AG04449 (cell line): ENCODE results near the gene HSPA4L.

Source experiments
- CTCF ChIA-PET: fragments of 350-600 bp; formaldehyde crosslinking; extraction: SDS; loops from one replicate; lab custom pipeline; 2021; ENCODE audit warnings: antibody characterized with exemption; lab: Yijun Ruan, JAX
- POLR2A ChIA-PET: fragments of 400-600, 350-600 bp; formaldehyde crosslinking; extraction: SDS; loops from one replicate; lab custom pipeline; 2020; ENCODE audit warnings: antibody characterized with exemption, inconsistent platforms; lab: Yijun Ruan, JAX
- DNase-seq: peaks from one replicate; pipeline ENCODE4 v3.0.0-alpha.2; 2010; ENCODE audit warnings: low read depth, low spot score
- H3K4me3 ChIP-seq: 2 replicates; pipeline ENCODE4 v1.5.1; 2011; ENCODE audit warnings: low read depth, mild to moderate bottlenecking, control low read depth, low read length
- CTCF ChIP-seq: IDR thresholded peaks from one replicate; pipeline ENCODE4 v1.5.1; 2011; ENCODE audit warnings: mild to moderate bottlenecking, moderate library complexity, low read length, control low read depth, inconsistent platforms; ENCODE audit not compliant: insufficient read depth; ENCODE audit errors: missing control alignments

Gene HSPA4L

GRCh38 chr4:127781300-127782024, 660 bp upstream of the HSPA4L start:
- no peak for DNase-seq
- TF ChIP-seq CTCF = peak; percentile 6
- peak overlapping the region; percentile 76 for H3K4me3 ChIP-seq
- ChIA-PET CTCF (no interaction called here), POLR2A (interaction anchor here (0.6 to 0.9 kb wide), 2 partner anchors 280 to 752 kb away, joined by 3 to 4 read pairs; partner anchors contain the start of gene LARP1B)

DNA sequence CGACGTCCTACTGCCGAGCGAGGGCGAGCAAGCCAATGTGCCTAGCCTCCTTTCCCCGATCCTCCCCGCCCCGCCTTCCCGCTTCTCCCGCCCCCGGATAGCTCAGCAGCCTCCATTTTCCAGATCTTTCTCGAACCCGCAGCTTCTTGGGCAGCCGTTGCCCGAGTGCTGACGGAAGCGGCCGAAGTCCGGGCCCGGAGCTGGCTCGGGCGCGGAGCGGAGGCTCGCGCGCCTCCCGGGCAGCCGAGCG, 172 bp upstream of the HSPA4L start:
- TF ChIP-seq CTCF = no peak
- DNase-seq = peak; percentile 12
- ChIA-PET POLR2A (interaction anchor here (0.6 to 0.9 kb wide), 2 partner anchors 279 to 753 kb away, joined by 3 to 4 read pairs; partner anchors contain the start of gene LARP1B), CTCF (no interaction called here)
- peak overlapping the region; percentile 76 for H3K4me3 ChIP-seq

DNA sequence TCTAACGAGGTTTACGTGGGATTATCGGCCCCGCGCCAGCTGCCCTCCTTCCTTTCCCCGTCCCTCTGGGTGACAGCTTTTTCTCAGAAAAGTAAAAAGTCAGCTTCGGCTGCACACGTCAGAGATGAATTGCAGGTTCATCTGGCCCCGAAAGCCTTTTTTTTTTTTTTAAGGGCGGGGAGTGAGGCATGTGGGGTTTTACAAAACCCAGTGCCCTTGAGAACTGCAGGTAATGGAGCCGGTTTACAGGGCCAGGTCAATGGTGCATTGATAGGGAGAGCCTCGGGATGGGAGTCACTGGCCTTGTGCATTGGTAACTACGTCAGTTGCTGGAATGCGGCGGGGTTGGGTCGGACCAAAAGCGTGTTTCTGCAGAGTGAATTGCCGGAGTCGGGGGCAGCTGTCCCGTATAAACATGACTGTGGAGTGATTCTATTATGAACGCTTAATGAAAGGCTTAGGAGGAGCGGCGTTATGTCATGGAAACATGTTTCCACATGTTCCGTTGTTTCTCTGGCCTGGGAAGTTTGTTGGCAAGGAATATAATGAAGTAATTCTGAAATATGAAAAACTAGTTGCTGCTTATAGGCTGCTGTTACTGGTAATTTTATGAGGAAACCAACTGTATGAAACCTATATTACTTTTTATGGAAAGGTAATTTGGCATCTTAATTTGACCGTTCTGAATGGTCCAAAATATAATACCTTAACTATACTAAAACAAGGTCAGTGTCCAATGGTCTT, 1.1 kb downstream of the HSPA4L start:
- POLR2A ChIA-PET = no interaction called here
- DNase-seq = peak; percentile 3
- CTCF ChIA-PET = interaction anchor here (0.8 kb wide), 1 partner anchor 23 kb away, joined by 3 read pairs; no protein-coding TSS in a partner anchor
- H3K4me3 ChIP-seq = peak overlapping the region; percentile 76
- no peak for TF ChIP-seq CTCF

- no peak overlapping the region for H3K4me3 ChIP-seq
- ChIA-PET POLR2A (no interaction called here), CTCF (no interaction called here)
- TF ChIP-seq CTCF = no peak
- DNase-seq = no peak
Measured at GRCh38 chr4:127783955-127784770, 2.0 kb downstream of the HSPA4L start.

DNA sequence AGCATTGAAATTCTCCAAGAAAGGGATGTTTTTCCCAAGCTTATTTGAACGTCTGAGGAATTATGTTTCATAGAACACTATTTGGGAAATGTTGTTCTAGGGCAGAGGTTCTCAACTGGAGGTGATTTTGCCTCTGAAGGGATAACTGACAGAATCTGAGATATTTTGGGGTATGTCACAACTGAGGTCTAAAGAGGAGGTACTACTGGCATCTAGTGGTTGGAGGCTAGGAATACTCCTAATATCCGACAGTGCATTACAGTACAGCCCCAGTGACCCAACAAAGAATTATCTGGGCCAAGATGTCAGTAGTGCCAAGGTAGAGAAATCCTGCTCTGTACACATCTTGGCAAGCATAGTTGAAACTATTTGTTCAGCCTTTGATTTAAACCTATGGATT, 6.4 kb downstream of the HSPA4L start:
- no peak for DNase-seq
- peak; percentile 1 for TF ChIP-seq CTCF
- ChIA-PET CTCF (interaction anchor here (1.0 kb wide), 1 partner anchor 11 kb away, joined by 4 read pairs; no protein-coding TSS in a partner anchor), POLR2A (interaction anchor here (0.7 kb wide), 1 partner anchor 84 kb away, joined by 3 read pairs; no protein-coding TSS in a partner anchor)
- H3K4me3 ChIP-seq = no peak overlapping the region
